ENCODE measurements around the gene OPTN. TPM values are rescaled to one million over a fixed set of nuclear protein-coding genes. Genes with fewer than 3 reads are reported as not detected.

OPTN gene

GRCh38 chr10:13184730-13185514, 85.0 kb downstream of the OPTN start:
- H3K9ac ChIP-seq (ENCODE audit: low read depth, low read length, poor library complexity), result peak overlapping the region; percentile 46
- no peak overlapping the region for H2BK15ac ChIP-seq (ENCODE audit: low read length)
- H4K8ac ChIP-seq (ENCODE audit: low read depth, low read length), result no peak overlapping the region
- no peak overlapping the region for H3K23ac ChIP-seq (ENCODE audit: low read depth, low read length, poor library complexity)
- H3K18ac ChIP-seq (ENCODE audit: low read length), result no peak overlapping the region
- H3K4me3 ChIP-seq (ENCODE audit: low read length in 2 of 2), result no peak overlapping the region
- no peak overlapping the region for H3K4ac ChIP-seq (ENCODE audit: low read length)
- peaks cover 4 to 19% of the 10 kb centered on the region in 2 donors for H3K9me3 ChIP-seq (replicated peaks in 1 of 2; ENCODE audit: control insufficient read depth in 2 of 2, insufficient read depth in 1 of 2, low read depth in 1 of 2, low read length in 2 of 2)
- no peak overlapping the region for H3K27ac ChIP-seq (replicated peaks; ENCODE audit: low read length)
- no peak overlapping the region for H2AFZ ChIP-seq (ENCODE audit: low read length)
- H3K79me1 ChIP-seq (ENCODE audit: low read depth, low read length), result no peaks in the 10 kb centered on the region
- DNase-seq (ENCODE audit: low spot score), result no peak
- H3K4me2 ChIP-seq (ENCODE audit: insufficient read depth, low read length, poor library complexity, severe bottlenecking), result no peak overlapping the region
- no peak overlapping the region for H2BK12ac ChIP-seq (ENCODE audit: low read length)
- no peak overlapping the region for H2BK120ac ChIP-seq (ENCODE audit: low read depth, low read length)
- H3K4me1 ChIP-seq (ENCODE audit: control insufficient read depth in 2 of 2, insufficient read depth in 1 of 2, low read depth in 1 of 2, low read length in 2 of 2), result no peaks in the 10 kb centered on the region
- no CpG with 5 or more reads among the region's 5 CpGs for WGBS, 2 donors (ENCODE audit: extremely low coverage in 2 of 2, insufficient read length in 2 of 2, insufficient replicate concordance in 1 of 2)
- H3K27me3 ChIP-seq (ENCODE audit: control insufficient read depth in 3 of 3, insufficient read depth in 3 of 3, low read depth in 1 of 3, low read length in 3 of 3), result no peaks in the 10 kb centered on the region
- no peak overlapping the region for H4K91ac ChIP-seq (ENCODE audit: low read depth, low read length, poor library complexity)
- no peak overlapping the region for H2BK5ac ChIP-seq (ENCODE audit: low read length)
- no peak overlapping the region for H2AK5ac ChIP-seq (ENCODE audit: low read depth, low read length)
- H3K36me3 ChIP-seq (replicated peaks in 1 of 2; ENCODE audit: control insufficient read depth in 2 of 2, insufficient read depth in 2 of 2, low read length in 2 of 2), result peaks cover 51 to 99% of the 10 kb centered on the region in 2 donors
- H3K14ac ChIP-seq (ENCODE audit: low read length), result no peak overlapping the region

- peaks cover 46 to 100% of the 10 kb centered on the region in 2 donors for H3K36me3 ChIP-seq (replicated peaks in 1 of 2; ENCODE audit: control insufficient read depth in 2 of 2, insufficient read depth in 2 of 2, low read length in 2 of 2)
- no peak overlapping the region for H3K14ac ChIP-seq (ENCODE audit: low read length)
- no peak overlapping the region for H4K91ac ChIP-seq (ENCODE audit: low read depth, low read length, poor library complexity)
- peaks cover 4 to 19% of the 10 kb centered on the region in 2 donors for H3K9me3 ChIP-seq (replicated peaks in 1 of 2; ENCODE audit: control insufficient read depth in 2 of 2, insufficient read depth in 1 of 2, low read depth in 1 of 2, low read length in 2 of 2)
- H2BK120ac ChIP-seq (ENCODE audit: low read depth, low read length), result no peak overlapping the region
- no peak overlapping the region for H3K9ac ChIP-seq (ENCODE audit: low read depth, low read length, poor library complexity)
- no peak for DNase-seq (ENCODE audit: low spot score)
- WGBS, 2 donors (ENCODE audit: extremely low coverage in 2 of 2, insufficient read length in 2 of 2, insufficient replicate concordance in 1 of 2), result no CpG with 5 or more reads among the region's 3 CpGs
- no peaks in the 10 kb centered on the region for H3K4me1 ChIP-seq (ENCODE audit: control insufficient read depth in 2 of 2, insufficient read depth in 1 of 2, low read depth in 1 of 2, low read length in 2 of 2)
- no peak overlapping the region for H3K23ac ChIP-seq (ENCODE audit: low read depth, low read length, poor library complexity)
- H3K27ac ChIP-seq (replicated peaks; ENCODE audit: low read length), result no peak overlapping the region
- no peak overlapping the region for H2BK15ac ChIP-seq (ENCODE audit: low read length)
- H4K8ac ChIP-seq (ENCODE audit: low read depth, low read length), result no peak overlapping the region
- H2BK5ac ChIP-seq (ENCODE audit: low read length), result no peak overlapping the region
- H3K4ac ChIP-seq (ENCODE audit: low read length), result no peak overlapping the region
- no peak overlapping the region for H2BK12ac ChIP-seq (ENCODE audit: low read length)
- no peak overlapping the region for H3K18ac ChIP-seq (ENCODE audit: low read length)
- H3K4me3 ChIP-seq (ENCODE audit: low read length in 2 of 2), result no peak overlapping the region
- H3K79me1 ChIP-seq (ENCODE audit: low read depth, low read length), result no peaks in the 10 kb centered on the region
- H3K27me3 ChIP-seq (ENCODE audit: control insufficient read depth in 3 of 3, insufficient read depth in 3 of 3, low read depth in 1 of 3, low read length in 3 of 3), result no peaks in the 10 kb centered on the region
- H2AFZ ChIP-seq (ENCODE audit: low read length), result no peak overlapping the region
- no peak overlapping the region for H2AK5ac ChIP-seq (ENCODE audit: low read depth, low read length)
- H3K4me2 ChIP-seq (ENCODE audit: insufficient read depth, low read length, poor library complexity, severe bottlenecking), result no peak overlapping the region
These were observed 87.2 kb downstream of the OPTN start for GRCh38 chr10:13187135-13187534.

Small RNA genes within 50 kb of the gene (small RNA-seq; reads per million reads assigned to genes)
- gene SNRPGP5 (ENCODE audit: insufficient read depth), result not detected
